Measurements from ENCODE around the gene ERGIC3.
"Not testable (repeated sequence)": the region's sequence is repeated elsewhere in the genome, so short reads cannot be mapped to it uniquely, and the experiment has no call there.

Gene ERGIC3

DNA sequence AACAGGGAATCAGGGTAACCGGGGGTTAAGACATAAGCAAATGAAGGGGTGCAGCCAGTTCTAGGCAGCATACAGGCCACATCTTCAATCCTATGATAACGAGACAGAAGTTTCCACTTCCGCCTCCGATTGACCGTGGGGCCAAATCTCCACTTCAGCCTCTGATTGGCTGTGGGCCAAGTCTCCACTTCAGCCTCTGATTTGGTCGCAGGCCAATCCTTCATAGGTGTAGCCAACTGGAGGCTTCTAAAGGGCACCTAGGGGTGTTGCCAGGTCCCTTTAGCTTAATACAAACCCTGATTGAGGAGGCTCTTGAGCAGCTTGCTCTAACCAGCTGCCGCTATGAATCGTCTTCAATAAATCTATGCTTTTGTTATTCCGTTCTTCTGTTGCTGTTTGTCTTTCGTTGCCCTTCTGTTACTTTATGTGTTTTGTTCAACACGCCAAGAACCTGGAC, 2.1 kb upstream of the ERGIC3 start:
- no peaks in the 10 kb centered on the region for H3K27me3 ChIP-seq (ENCODE audit: insufficient read depth, poor library complexity, severe bottlenecking)
- peaks cover 19% of the 10 kb centered on the region for H3K36me3 ChIP-seq (ENCODE audit: low read depth)
- DNase-seq (ENCODE audit: low spot score) = no peak
- H3K9me3 ChIP-seq (ENCODE audit: severe bottlenecking) = no peaks in the 10 kb centered on the region
- TF ChIP-seq, protein P1, sequence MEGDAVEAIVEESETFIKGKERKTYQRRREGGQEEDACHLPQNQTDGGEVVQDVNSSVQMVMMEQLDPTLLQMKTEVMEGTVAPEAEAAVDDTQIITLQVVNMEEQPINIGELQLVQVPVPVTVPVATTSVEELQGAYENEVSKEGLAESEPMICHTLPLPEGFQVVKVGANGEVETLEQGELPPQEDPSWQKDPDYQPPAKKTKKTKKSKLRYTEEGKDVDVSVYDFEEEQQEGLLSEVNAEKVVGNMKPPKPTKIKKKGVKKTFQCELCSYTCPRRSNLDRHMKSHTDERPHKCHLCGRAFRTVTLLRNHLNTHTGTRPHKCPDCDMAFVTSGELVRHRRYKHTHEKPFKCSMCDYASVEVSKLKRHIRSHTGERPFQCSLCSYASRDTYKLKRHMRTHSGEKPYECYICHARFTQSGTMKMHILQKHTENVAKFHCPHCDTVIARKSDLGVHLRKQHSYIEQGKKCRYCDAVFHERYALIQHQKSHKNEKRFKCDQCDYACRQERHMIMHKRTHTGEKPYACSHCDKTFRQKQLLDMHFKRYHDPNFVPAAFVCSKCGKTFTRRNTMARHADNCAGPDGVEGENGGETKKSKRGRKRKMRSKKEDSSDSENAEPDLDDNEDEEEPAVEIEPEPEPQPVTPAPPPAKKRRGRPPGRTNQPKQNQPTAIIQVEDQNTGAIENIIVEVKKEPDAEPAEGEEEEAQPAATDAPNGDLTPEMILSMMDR (IDR thresholded peaks at IDR 0.05; ENCODE audit: poor library complexity, severe bottlenecking) = no peak
- peaks cover 5% of the 10 kb centered on the region for H3K4me1 ChIP-seq (ENCODE audit: insufficient read depth, poor library complexity, severe bottlenecking)
- no peak overlapping the region for H3K4me3 ChIP-seq (ENCODE audit: severe bottlenecking)
- ATAC-seq (ENCODE audit: low read depth) = no peak
- no peak overlapping the region for H3K27ac ChIP-seq (ENCODE audit: poor library complexity, severe bottlenecking)

DNA sequence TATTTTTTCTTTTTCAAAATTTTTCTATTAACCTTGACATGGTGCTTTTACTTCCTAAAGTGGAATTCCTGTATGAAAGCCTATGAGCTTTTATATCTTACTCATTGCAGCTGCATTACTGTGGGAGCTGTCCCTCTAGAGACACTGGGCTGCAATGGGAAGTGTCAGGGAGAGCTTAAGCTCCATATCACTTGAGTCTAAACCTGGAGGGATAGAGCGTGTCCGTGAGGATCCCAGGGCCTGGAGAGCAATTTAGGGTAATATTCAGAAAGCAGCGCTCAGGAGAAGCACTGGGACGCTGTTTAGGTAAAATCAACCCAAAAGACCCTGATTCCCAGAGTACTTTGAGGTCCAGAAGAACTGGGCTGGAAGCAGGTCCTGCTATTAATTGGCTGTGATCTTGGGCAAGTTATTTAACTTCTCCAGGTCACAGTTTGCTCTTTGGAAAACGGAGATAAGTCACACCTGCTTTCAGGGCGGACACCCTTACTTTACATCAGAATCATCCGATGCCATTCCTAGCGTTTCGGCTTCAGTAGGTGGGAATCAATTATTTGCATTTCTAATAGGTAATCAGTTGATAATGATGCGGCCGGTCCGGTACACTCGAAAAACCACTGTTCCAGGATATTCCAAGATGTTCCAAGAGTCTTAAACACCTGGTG, 628 bp upstream of the ERGIC3 start:
- H3K27me3 ChIP-seq (ENCODE audit: insufficient read depth, poor library complexity, severe bottlenecking) = no peaks in the 10 kb centered on the region
- H3K4me3 ChIP-seq (ENCODE audit: severe bottlenecking) = peak overlapping the region; percentile 68
- TF ChIP-seq, protein P1 (IDR thresholded peaks at IDR 0.05; ENCODE audit: poor library complexity, severe bottlenecking) = no peak
- peaks cover 33% of the 10 kb centered on the region for H3K36me3 ChIP-seq (ENCODE audit: low read depth)
- DNase-seq (ENCODE audit: low spot score) (no peak), ATAC-seq (ENCODE audit: low read depth) (no peak)
- H3K4me1 ChIP-seq (ENCODE audit: insufficient read depth, poor library complexity, severe bottlenecking) = peaks cover 5% of the 10 kb centered on the region
- H3K27ac ChIP-seq (ENCODE audit: poor library complexity, severe bottlenecking) = no peak overlapping the region
- no peaks in the 10 kb centered on the region for H3K9me3 ChIP-seq (ENCODE audit: severe bottlenecking)

DNA sequence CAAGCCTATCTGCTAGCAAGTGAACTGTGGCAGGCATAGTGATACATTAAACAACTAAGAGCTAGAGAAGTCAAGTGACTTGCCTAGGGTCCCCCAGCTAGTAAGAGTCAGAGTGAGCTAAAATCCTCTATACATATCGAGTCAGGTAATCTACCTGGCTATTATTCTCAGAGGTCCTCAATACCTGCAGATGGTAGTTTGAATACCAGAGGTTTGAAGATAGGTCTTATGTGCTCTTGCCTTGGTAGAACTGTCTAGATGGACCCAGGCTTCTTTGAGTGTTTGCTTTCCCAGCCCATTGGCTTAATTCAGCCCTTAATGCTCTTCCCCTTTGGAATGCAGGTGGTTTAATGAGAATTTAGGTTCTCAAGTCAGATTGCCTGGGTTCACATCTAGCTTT, 1.1 kb downstream of the ERGIC3 start:
- TF ChIP-seq, protein P1 (IDR thresholded peaks at IDR 0.05; ENCODE audit: poor library complexity, severe bottlenecking) = no peak
- no peak overlapping the region for H3K4me3 ChIP-seq (ENCODE audit: severe bottlenecking)
- peaks cover 5% of the 10 kb centered on the region for H3K4me1 ChIP-seq (ENCODE audit: insufficient read depth, poor library complexity, severe bottlenecking)
- DNase-seq (ENCODE audit: low spot score) = no peak
- ATAC-seq (ENCODE audit: low read depth) = no peak
- peaks cover 50% of the 10 kb centered on the region for H3K36me3 ChIP-seq (ENCODE audit: low read depth)
- no peaks in the 10 kb centered on the region for H3K9me3 ChIP-seq (ENCODE audit: severe bottlenecking)
- H3K27ac ChIP-seq (ENCODE audit: poor library complexity, severe bottlenecking) = peak overlapping the region; percentile 52
- H3K27me3 ChIP-seq (ENCODE audit: insufficient read depth, poor library complexity, severe bottlenecking) = no peaks in the 10 kb centered on the region

DNA sequence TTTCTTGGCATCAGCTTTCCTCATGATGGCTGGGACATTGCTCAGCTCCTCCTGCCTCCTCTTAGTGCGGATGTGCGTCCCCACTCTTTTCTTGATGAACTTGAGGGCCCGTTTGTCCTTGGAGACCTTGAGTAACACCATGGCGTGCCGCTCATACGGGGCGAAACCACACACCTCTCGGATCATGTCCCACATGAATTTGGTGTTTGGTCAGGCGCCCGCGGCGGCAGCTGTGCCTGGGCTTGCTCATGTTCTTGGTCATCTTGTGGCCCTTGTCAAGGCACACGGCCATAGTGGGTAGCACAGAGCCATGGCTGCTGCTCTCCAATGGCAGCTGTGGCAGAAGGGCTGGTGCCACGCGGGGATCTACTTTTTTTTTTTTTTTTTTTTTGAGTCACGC, 2.6 kb downstream of the ERGIC3 start:
- Histone ChIP-seq H3K36me3 (ENCODE audit: low read depth) (peaks cover 65% of the 10 kb centered on the region), H3K9me3 (ENCODE audit: severe bottlenecking) (no peaks in the 10 kb centered on the region), H3K4me3 (ENCODE audit: severe bottlenecking) (no peak overlapping the region), H3K4me1 (ENCODE audit: insufficient read depth, poor library complexity, severe bottlenecking) (peaks cover 5% of the 10 kb centered on the region), H3K27ac (ENCODE audit: poor library complexity, severe bottlenecking) (no peak overlapping the region), H3K27me3 (ENCODE audit: insufficient read depth, poor library complexity, severe bottlenecking) (no peaks in the 10 kb centered on the region)
- DNase-seq (ENCODE audit: low spot score) = no peak
- no peak for ATAC-seq (ENCODE audit: low read depth)
- TF ChIP-seq, protein P1 (IDR thresholded peaks at IDR 0.05; ENCODE audit: poor library complexity, severe bottlenecking) = no peak

DNA sequence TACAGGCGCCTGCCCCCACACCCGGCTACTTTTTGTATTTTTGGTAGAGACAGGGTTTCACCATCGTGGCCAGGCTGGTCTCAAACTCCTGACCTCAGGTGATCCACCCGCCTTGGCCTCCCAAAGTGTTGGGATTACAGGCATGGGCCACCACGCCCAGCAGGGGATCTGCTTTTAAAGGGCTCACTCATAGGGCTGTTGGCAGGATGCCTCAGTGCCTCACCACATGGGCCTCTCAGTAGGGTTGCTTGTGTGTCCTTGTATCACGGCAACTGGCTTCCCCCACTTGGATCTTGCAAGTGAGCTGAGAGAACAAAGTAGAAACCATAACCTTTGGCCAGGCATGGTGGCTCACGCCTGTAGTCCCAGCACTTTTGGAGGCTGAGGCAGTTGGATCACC, 3.1 kb downstream of the ERGIC3 start:
- H3K27ac ChIP-seq (ENCODE audit: poor library complexity, severe bottlenecking); H3K9me3 ChIP-seq (ENCODE audit: severe bottlenecking); H3K27me3 ChIP-seq (ENCODE audit: insufficient read depth, poor library complexity, severe bottlenecking); H3K4me1 ChIP-seq (ENCODE audit: insufficient read depth, poor library complexity, severe bottlenecking); H3K4me3 ChIP-seq (ENCODE audit: severe bottlenecking); ATAC-seq (ENCODE audit: low read depth); DNase-seq (ENCODE audit: low spot score): not testable (repeated sequence)
- peaks cover 70% of the 10 kb centered on the region for H3K36me3 ChIP-seq (ENCODE audit: low read depth)
